ENCODE data around the gene TMCO4. TPM values are rescaled to one million over a fixed set of nuclear protein-coding genes. Genes with fewer than 3 reads are reported as not detected.
"Not testable (repeated sequence)": the region's sequence is repeated elsewhere in the genome, so short reads cannot be mapped to it uniquely, and the experiment has no call there.

The TMCO4 gene
- total and polyA plus RNA-seq, 8 donors = 12.6 to 25.1 (median 17.3) TPM

GRCh38 chr1:19818324-19818723 lies 18.6 kb upstream of the TMCO4 start:
- no peak for TF ChIP-seq CTCF (IDR thresholded peaks at IDR 0.05)
- H3K27me3 ChIP-seq = no peaks in the 10 kb centered on the region
- H3K36me3 ChIP-seq = no peaks in the 10 kb centered on the region
- H3K27ac ChIP-seq = peak overlapping the region in 2 of 4 donors; percentile 34 to 94
- intact Hi-C loops (cut with DNase I) = no loop called here
- WGBS, 2 donors = 81 to 91% methylated on average over 3 of the region's 3 CpGs
- DNase-seq (no peak), FAIRE-seq (no peak), ATAC-seq (no peak)
- peaks cover 25 to 37% (median 28%) of the 10 kb centered on the region in 3 donors for H3K4me1 ChIP-seq
- H3K9me3 ChIP-seq = no peaks in the 10 kb centered on the region
- no peak overlapping the region for H3K4me3 ChIP-seq

- WGBS, 2 donors = 77 to 78% methylated on average over 5 of the region's 5 CpGs
- Histone ChIP-seq H3K9me3 (no peaks in the 10 kb centered on the region), H3K36me3 (no peaks in the 10 kb centered on the region), H3K27ac (peak overlapping the region in 3 of 4 donors; percentile 28 to 94 (median 91)), H3K27me3 (no peaks in the 10 kb centered on the region), H3K4me1 (peaks cover 25 to 37% (median 28%) of the 10 kb centered on the region in 3 donors), H3K4me3 (no peak overlapping the region)
- no peak for TF ChIP-seq CTCF (IDR thresholded peaks at IDR 0.05)
- intact Hi-C loops (cut with DNase I) = no loop called here
- no peak for DNase-seq
- FAIRE-seq = no peak
- no peak for ATAC-seq
Observed at GRCh38 chr1:19817160-19817559, 17.4 kb upstream of the TMCO4 start.

GRCh38 chr1:19816737-19817086 lies 17.0 kb upstream of the TMCO4 start:
- H3K27ac ChIP-seq = peak overlapping the region; percentile 82 to 94 (median 88)
- ATAC-seq = not testable (repeated sequence)

GRCh38 chr1:19815801-19816736 lies 16.4 kb upstream of the TMCO4 start:
- peaks cover 25 to 37% (median 29%) of the 10 kb centered on the region in 3 donors for H3K4me1 ChIP-seq
- peak; percentile 59 to 70 (median 65) for ATAC-seq
- no peaks in the 10 kb centered on the region for H3K9me3 ChIP-seq
- FAIRE-seq = no peak
- H3K27me3 ChIP-seq = no peaks in the 10 kb centered on the region
- 23 to 26% methylated on average over 15 of the region's 15 CpGs for WGBS, 2 donors
- intact Hi-C loops (cut with DNase I) = no loop called here
- no peak for TF ChIP-seq CTCF (IDR thresholded peaks at IDR 0.05)
- H3K4me3 ChIP-seq = peak overlapping the region in 1 of 4 donors; percentile 67
- peak; percentile 87 to 95 (median 90) for DNase-seq
- peak overlapping the region; percentile 82 to 94 (median 88) for H3K27ac ChIP-seq
- H3K36me3 ChIP-seq = no peaks in the 10 kb centered on the region

More at GRCh38 chr1:19816737-19817086, 17.0 kb upstream of the TMCO4 start:
- DNase-seq; H3K9me3 ChIP-seq; H3K4me3 ChIP-seq; H3K27me3 ChIP-seq; FAIRE-seq; H3K36me3 ChIP-seq; intact Hi-C loops (cut with DNase I): not testable (repeated sequence)
- 41 to 43% methylated on average over 1 of the region's 1 CpG for WGBS, 2 donors
- peaks cover 25 to 37% (median 28%) of the 10 kb centered on the region in 3 donors for H3K4me1 ChIP-seq

GRCh38 chr1:19814681-19815503 lies 15.2 kb upstream of the TMCO4 start, which contains the start of gene RNF186:
TSS of gene RNF186 (minus strand) at chr1:19815283. CDS start at chr1:19815101, 182 bp downstream.
- no peaks in the 10 kb centered on the region for H3K9me3 ChIP-seq
- no peaks in the 10 kb centered on the region for H3K36me3 ChIP-seq
- peak within 1 kb of the TSS; percentile 30 to 67 (median 46) for H3K4me3 ChIP-seq
- no peaks in the 10 kb centered on the region for H3K27me3 ChIP-seq
- peaks cover 27 to 42% (median 32%) of the 10 kb centered on the region in 3 donors for H3K4me1 ChIP-seq
- no peak for TF ChIP-seq CTCF (IDR thresholded peaks at IDR 0.05)
- FAIRE-seq (no peak), DNase-seq (peak; percentile 86 to 94 (median 94)), ATAC-seq (peak; percentile 71 to 80 (median 74))
- 11 to 19% methylated on average over 22 of the region's 22 CpGs for WGBS, 2 donors
- intact Hi-C loops (cut with DNase I) = no loop called here
- H3K27ac ChIP-seq = peak within 1 kb of the TSS; percentile 82 to 94 (median 88)
